Stimulated activated CD4-positive, alpha-beta T cell treated with anti-CD3 and anti-CD28 coated beads, Interleukin-15, amount 100 ng/mL, for 48 hours (primary cell): Measurements from ENCODE around the gene GPN2.

Source experiments
- DNase-seq, 2 donors: peaks; one replicate each; pipeline ENCODE4 v3.0.0-alpha.2; 2020; ENCODE audit warnings: low read depth in 2 of 2

Gene GPN2

GRCh38 chr1:26832249-26832960 is 57.7 kb downstream of the GPN2 start:
- no peak for DNase-seq

GRCh38 chr1:26831546-26832248 is 58.4 kb downstream of the GPN2 start:
- no peak for DNase-seq

GRCh38 chr1:26831059-26831458 is 59.0 kb downstream of the GPN2 start:
- no peak for DNase-seq

GRCh38 chr1:26829184-26829911 is 60.7 kb downstream of the GPN2 start:
- DNase-seq: no peak

GRCh38 chr1:26828411-26828991 is 61.6 kb downstream of the GPN2 start:
- no peak for DNase-seq

- DNase-seq: no peak
These were observed 62.4 kb downstream of the GPN2 start for GRCh38 chr1:26827663-26828062.

GRCh38 chr1:26827106-26827604 is 62.9 kb downstream of the GPN2 start:
- DNase-seq: no peak

GRCh38 chr1:26826261-26827105 is 63.6 kb downstream of the GPN2 start, which contains the start of gene ZDHHC18:
ZDHHC18 (plus strand) TSS chr1:26826688; CDS start chr1:26826805, 117 bp downstream.
- peak in 1 of 2 donors; percentile 61 for DNase-seq
